Endothelial cell of umbilical vein (primary cell): ENCODE data around the gene CALR3. TPM values are rescaled to one million over a fixed set of nuclear protein-coding genes. Genes with fewer than 3 reads are reported as not detected.
A peak's percentile ranks its signal among the peaks of the same experiment; 100 is the strongest.

Source experiments
- BruUV-seq: library from RNA; stranded (reverse); fragments of 400-500 nt; replicated peaks from 2 replicates; lab custom pipeline; 2021; lab: Mats Ljungman, UMichigan
- CTCF ChIA-PET: fragments of 300-600, 350-600 bp; sonication (Branson Sonifier 250); formaldehyde crosslinking; loops from one replicate; lab custom pipeline; 2021; ENCODE audit warnings: antibody characterized with exemption, inconsistent platforms; lab: Charles Lee
- POLR2A ChIA-PET: fragments of 300-600, 350-600 bp; sonication (Branson Sonifier 250); formaldehyde crosslinking; loops from one replicate; lab custom pipeline; 2021; ENCODE audit warnings: antibody characterized with exemption, inconsistent platforms; lab: Charles Lee
- DNase-seq: peaks from one replicate; pipeline ENCODE4 v3.0.0-alpha.2; 2011; ENCODE audit warnings: low read depth, low spot score
- FAIRE-seq: peaks from 2 replicates; lab custom pipeline; 2011; peaks lifted over from hg19 to GRCh38; lab: Jason Lieb, UNC
- H2AFZ ChIP-seq: 2 replicates; pipeline ENCODE4 v1.6.0; 2012; ENCODE audit warnings: low read depth, low read length, control low read depth, inconsistent platforms
- H3K27ac ChIP-seq: 2 replicates; pipeline ENCODE4 v1.5.1; 2011; ENCODE audit warnings: low read depth, mild to moderate bottlenecking, control low read depth, low read length, moderate library complexity; ENCODE audit not compliant: insufficient read depth
- H3K27me3 ChIP-seq, 2 experiments: 2 replicates each; pipeline versions ENCODE4 v1.6.0 to v1.6.1; 2011; ENCODE audit warnings: low read length in 2 of 2, mixed read lengths in 1 of 2; ENCODE audit not compliant: control insufficient read depth in 2 of 2, insufficient read depth in 2 of 2
- H3K36me3 ChIP-seq, 2 experiments: 2 replicates in 1 of 2; 3 replicates in 1 of 2; pipeline ENCODE4 v1.5.1; 2011; ENCODE audit warnings: low read length in 2 of 2, mild to moderate bottlenecking in 1 of 2, moderate library complexity in 1 of 2; ENCODE audit not compliant: control insufficient read depth in 2 of 2, insufficient read depth in 2 of 2; ENCODE audit errors: extremely low read depth in 1 of 2
- H3K4me1 ChIP-seq: 3 replicates; pipeline ENCODE4 v1.5.1; 2011; ENCODE audit warnings: mild to moderate bottlenecking, low read length; ENCODE audit not compliant: control insufficient read depth, insufficient read depth; ENCODE audit errors: extremely low read depth
- H3K4me2 ChIP-seq: 2 replicates; pipeline ENCODE4 v1.6.1; 2011; ENCODE audit warnings: low read length, control low read depth, mixed read lengths; ENCODE audit not compliant: insufficient read depth
- H3K4me3 ChIP-seq, 3 experiments: fragments of 200-600 bp in 1 of 3; sonication (generic), shearing (Covaris generic) in 1 of 3; replicated peaks in 1 of 3; 2 replicates each; pipeline ENCODE4 v1.5.1; 2011 to 2016; ENCODE audit warnings: control low read depth in 3 of 3, low read length in 3 of 3, mild to moderate bottlenecking in 2 of 3, inconsistent platforms in 1 of 3, low read depth in 1 of 3, moderate library complexity in 1 of 3; ENCODE audit not compliant: insufficient read depth in 1 of 3
- H3K79me2 ChIP-seq: 2 replicates; pipeline ENCODE4 v1.6.0; 2012; ENCODE audit warnings: low read length, inconsistent platforms; ENCODE audit not compliant: control insufficient read depth, insufficient read depth
- H3K9ac ChIP-seq: replicated peaks from 2 replicates; pipeline ENCODE3; 2011; ENCODE audit warnings: low read length, control low read depth; ENCODE audit not compliant: insufficient read depth; ENCODE audit errors: extremely low read depth
- H3K9me1 ChIP-seq: replicated peaks from 3 replicates; pipeline ENCODE4 v1.6.0; 2011; ENCODE audit warnings: mild to moderate bottlenecking, low read length; ENCODE audit not compliant: control insufficient read depth, insufficient read depth; ENCODE audit errors: extremely low read depth
- H3K9me3 ChIP-seq: replicated peaks from 2 replicates; pipeline ENCODE4 v1.5.1; 2012; ENCODE audit warnings: low read length, inconsistent platforms; ENCODE audit not compliant: control insufficient read depth, insufficient read depth
- H4K20me1 ChIP-seq: replicated peaks from 2 replicates; pipeline ENCODE3; 2011; ENCODE audit warnings: mild to moderate bottlenecking, low read length; ENCODE audit not compliant: control insufficient read depth, insufficient read depth; ENCODE audit errors: extremely low read depth
- GATA2 ChIP-seq: IDR thresholded peaks from 2 replicates; pipeline ENCODE4 v1.7.0; 2011; ENCODE audit warnings: low read depth, mild to moderate bottlenecking, moderate library complexity, mixed read lengths, low read length; ENCODE audit not compliant: insufficient read length, insufficient read depth
- POLR2A ChIP-seq: IDR thresholded peaks from 2 replicates; pipeline ENCODE4 v1.6.1; 2012; ENCODE audit warnings: low read depth, mild to moderate bottlenecking, control low read depth, low read length
- POLR2AphosphoS5 ChIP-seq: IDR thresholded peaks from 2 replicates; pipeline ENCODE4 v1.6.1; 2012; ENCODE audit warnings: low read depth, mild to moderate bottlenecking, control low read depth, low read length, moderate library complexity; ENCODE audit not compliant: insufficient read depth
- dilution Hi-C: fragments of 300-500 bp; cut with MboI; formaldehyde crosslinking; loops from one replicate; pipeline ENCODE4 v1.15.0; 2019; ENCODE audit warnings: low sequenced_read_pairs; ENCODE audit not compliant: extremely low pct_ligation_motif_present
- intact Hi-C: fragments of 100-400 bp; cut with micrococcal nuclease; formaldehyde crosslinking; loops from one replicate; pipeline ENCODE4 v1.10.0; 2022
- polyA plus RNA-seq, 4 experiments: library from polyadenylated mRNA; depleted of rRNA in 3 of 4; stranded (reverse) in 3 of 4; unstranded in 1 of 4; fragments of >200 nt; gene quantifications; 2 replicates each; pipeline versions ENCODE4 v1.2.1 to v1.2.3, GENCODE V29; 2011 to 2012; ENCODE audit warnings: missing spikeins in 1 of 4
- total RNA-seq: library from RNA; stranded (reverse); gene quantifications from 2 replicates; pipeline ENCODE4 v1.2.3, GENCODE V29; 2021
- TF ChIP-seq, protein P1 (sequence below), 2 donors: IDR thresholded peaks; 1 replicate in 1 of 2; 2 replicates in 1 of 2; pipeline ENCODE4 v1.5.1; 2011; ENCODE audit warnings: low read length in 2 of 2, mild to moderate bottlenecking in 2 of 2, moderate library complexity in 2 of 2, control low read depth in 1 of 2, inconsistent platforms in 1 of 2, low read depth in 1 of 2; ENCODE audit not compliant: insufficient read depth in 1 of 2; ENCODE audit errors: extremely low read depth in 1 of 2

The CALR3 gene
- total and polyA plus RNA-seq, 2 donors (not counting 3 experiments of a cell fraction or from before 2014, with no cell fraction given), result not detected

DNA sequence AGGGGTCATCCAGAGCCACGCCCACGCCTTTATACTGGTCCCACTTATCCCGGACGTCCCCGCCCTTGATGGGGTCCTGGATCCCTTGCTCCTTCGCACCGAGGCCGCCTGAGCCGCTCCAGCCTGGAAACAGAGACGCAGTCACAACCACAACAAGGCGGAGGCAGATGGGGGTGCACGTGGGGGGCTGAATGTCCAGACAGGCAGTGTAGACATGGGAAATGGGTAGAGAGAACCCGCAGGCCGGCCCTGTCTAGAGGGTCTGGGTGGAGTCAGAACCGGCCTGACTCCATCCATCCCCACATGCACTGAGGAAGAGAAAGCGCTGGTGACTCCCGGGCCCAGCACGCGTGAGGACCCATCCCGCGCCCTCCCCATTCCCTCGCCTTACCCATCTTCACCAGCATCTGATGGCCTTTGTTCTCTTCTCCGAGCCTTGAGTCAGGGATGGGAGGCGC is 23.3 kb upstream of the CALR3 start:
- no TSS peak for BruUV-seq
- no peaks in the 10 kb centered on the region for H3K9me3 ChIP-seq
- no peaks in the 10 kb centered on the region for H3K79me2 ChIP-seq
- TF ChIP-seq POLR2A, result no peak
- TF ChIP-seq, protein P1, sequence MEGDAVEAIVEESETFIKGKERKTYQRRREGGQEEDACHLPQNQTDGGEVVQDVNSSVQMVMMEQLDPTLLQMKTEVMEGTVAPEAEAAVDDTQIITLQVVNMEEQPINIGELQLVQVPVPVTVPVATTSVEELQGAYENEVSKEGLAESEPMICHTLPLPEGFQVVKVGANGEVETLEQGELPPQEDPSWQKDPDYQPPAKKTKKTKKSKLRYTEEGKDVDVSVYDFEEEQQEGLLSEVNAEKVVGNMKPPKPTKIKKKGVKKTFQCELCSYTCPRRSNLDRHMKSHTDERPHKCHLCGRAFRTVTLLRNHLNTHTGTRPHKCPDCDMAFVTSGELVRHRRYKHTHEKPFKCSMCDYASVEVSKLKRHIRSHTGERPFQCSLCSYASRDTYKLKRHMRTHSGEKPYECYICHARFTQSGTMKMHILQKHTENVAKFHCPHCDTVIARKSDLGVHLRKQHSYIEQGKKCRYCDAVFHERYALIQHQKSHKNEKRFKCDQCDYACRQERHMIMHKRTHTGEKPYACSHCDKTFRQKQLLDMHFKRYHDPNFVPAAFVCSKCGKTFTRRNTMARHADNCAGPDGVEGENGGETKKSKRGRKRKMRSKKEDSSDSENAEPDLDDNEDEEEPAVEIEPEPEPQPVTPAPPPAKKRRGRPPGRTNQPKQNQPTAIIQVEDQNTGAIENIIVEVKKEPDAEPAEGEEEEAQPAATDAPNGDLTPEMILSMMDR (IDR thresholded peaks at IDR 0.05; ENCODE audit: extremely low read depth in 1 of 2, insufficient read depth in 1 of 2, low read depth in 1 of 2, low read length in 2 of 2), result no peak
- no peak for TF ChIP-seq POLR2AphosphoS5
- H3K4me3 ChIP-seq, result no peak overlapping the region
- no peaks in the 10 kb centered on the region for H3K4me1 ChIP-seq
- ChIA-PET CTCF (no interaction called here), POLR2A (no interaction called here)
- no peak overlapping the region for H2AFZ ChIP-seq
- no peak overlapping the region for H3K27ac ChIP-seq
- H3K9ac ChIP-seq, result no peak overlapping the region
- H3K9me1 ChIP-seq, result no peaks in the 10 kb centered on the region
- FAIRE-seq, result no peak
- DNase-seq, result no peak
- no peaks in the 10 kb centered on the region for H3K27me3 ChIP-seq
- no peaks in the 10 kb centered on the region for H4K20me1 ChIP-seq
- dilution Hi-C loops (no loop called here), intact Hi-C loops (no loop called here)
- no peak overlapping the region for H3K4me2 ChIP-seq
- peaks cover 22 to 56% of the 10 kb centered on the region in 2 experiments for H3K36me3 ChIP-seq

DNA sequence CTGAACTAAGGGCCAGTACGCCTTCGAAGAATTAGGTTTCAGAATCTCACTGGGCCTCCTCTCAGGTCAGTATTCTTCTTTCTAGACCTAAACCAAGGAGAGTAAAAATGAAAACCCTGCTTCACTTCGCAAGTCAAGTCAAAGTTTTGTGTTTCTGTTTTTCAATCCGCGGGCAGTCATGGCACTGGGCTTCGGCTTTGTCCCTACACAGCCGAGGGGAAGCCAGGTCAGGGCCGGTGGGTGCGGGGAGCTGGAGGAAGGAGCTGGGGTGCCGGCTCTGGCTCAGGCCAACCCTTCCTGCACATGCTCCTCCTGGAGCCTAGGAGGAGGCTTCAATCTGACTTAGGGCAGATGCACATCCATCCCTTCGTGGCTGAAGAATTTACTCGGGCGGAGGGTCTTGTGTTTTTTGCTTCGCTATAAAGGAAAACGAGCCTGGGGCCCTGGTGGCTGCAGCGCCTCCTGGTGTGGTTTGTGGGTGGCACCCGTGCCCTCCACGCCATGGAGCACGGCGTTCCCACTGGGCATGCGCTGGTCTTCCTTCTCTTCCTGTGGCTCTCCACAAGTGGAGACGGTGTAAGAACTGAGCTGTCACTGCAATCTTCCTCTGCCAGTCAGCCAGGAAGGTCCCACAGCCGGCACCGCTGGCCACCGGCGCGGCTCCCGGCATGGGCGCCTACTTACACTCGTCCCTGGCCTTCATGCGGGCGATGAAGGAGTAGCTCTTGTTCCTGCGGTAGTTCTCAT is 22.7 kb upstream of the CALR3 start:
- Histone ChIP-seq H3K9me3 (no peaks in the 10 kb centered on the region), H3K4me1 (no peaks in the 10 kb centered on the region), H3K9me1 (no peaks in the 10 kb centered on the region), H3K9ac (no peak overlapping the region), H3K27ac (no peak overlapping the region), H3K79me2 (no peaks in the 10 kb centered on the region), H2AFZ (no peak overlapping the region), H3K36me3 (peaks cover 21 to 56% of the 10 kb centered on the region in 2 experiments), H3K4me2 (no peak overlapping the region), H3K4me3 (no peak overlapping the region), H4K20me1 (no peaks in the 10 kb centered on the region), H3K27me3 (no peaks in the 10 kb centered on the region)
- CTCF ChIA-PET, result no interaction called here
- BruUV-seq, result no TSS peak
- dilution Hi-C loops, result no loop called here
- intact Hi-C loops, result no loop called here
- POLR2A ChIA-PET, result no interaction called here
- TF ChIP-seq GATA2, result no peak
- TF ChIP-seq, protein P1 (IDR thresholded peaks at IDR 0.05; ENCODE audit: extremely low read depth in 1 of 2, insufficient read depth in 1 of 2, low read depth in 1 of 2, low read length in 2 of 2), result peak; percentile 15 to 31
- DNase-seq, result peak; percentile 18
- no peak for FAIRE-seq
